Hematopoietic multipotent progenitor cell (in vitro differentiated cells): ENCODE measurements around the gene KIF12. TPM values are rescaled to one million over a fixed set of nuclear protein-coding genes. Genes with fewer than 3 reads are reported as not detected.

ENCODE experiments used
- DNase-seq, 3 donors: peaks; one replicate each; pipeline ENCODE4 v3.0.0-alpha.2; 2011 to 2015; ENCODE audit warnings: low read depth in 2 of 3, low spot score in 2 of 3
- total RNA-seq: library from RNA; depleted of rRNA; stranded (reverse); fragments of >200 nt; gene quantifications from one replicate; pipeline ENCODE4 v1.2.3, GENCODE V29; 2012

KIF12 gene
- total RNA-seq, 1 donor, result under 0.01 TPM

GRCh38 chr9:114124138-114124537 is 25.0 kb upstream of the KIF12 start:
- no peak for DNase-seq

GRCh38 chr9:114123031-114123977 is 24.2 kb upstream of the KIF12 start:
- DNase-seq, result no peak

GRCh38 chr9:114122136-114123027 is 23.3 kb upstream of the KIF12 start:
- no peak for DNase-seq

DNA sequence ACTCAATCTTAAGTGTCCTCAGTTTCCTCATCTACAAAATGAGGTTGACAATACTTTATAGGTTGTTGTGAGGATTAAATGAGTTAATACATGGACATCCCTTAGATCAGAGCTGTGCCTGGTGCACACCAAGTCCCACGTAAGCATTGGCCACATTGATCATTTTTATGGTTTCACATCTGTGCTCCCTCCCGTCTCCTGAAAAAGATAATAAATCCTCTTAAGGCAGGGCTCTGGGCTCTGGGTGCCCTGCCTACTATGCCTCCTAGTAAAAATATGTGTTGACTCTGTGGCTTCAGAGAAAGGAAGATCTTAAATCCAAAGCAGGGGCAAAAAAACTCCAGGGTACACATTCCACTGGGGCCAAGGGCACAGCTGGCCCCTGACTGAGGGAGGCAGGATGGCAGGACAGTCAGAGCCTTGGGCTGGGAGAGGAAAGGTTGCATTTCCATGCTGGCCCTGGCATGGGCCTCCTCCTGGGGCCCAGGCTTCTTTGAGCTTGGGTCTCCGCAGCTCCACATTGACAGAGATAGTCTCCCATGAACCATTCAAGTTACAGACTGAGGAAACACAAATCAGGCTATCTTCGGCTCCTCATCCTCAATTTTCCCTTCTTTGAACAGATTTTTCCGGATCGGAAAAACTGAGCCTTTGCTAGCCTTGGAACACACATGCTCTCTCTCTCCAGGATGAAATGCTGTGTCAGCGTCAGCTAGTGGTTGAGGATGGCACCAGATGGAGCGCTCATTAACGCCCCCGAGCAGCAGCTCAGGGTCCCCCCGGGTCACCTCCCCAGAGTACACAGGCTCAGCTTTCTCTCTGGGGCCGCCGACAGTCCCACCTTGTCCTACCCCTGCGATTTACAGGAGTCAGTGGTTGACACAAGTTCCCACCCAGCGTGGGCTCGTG is 22.4 kb upstream of the KIF12 start:
- no peak for DNase-seq

GRCh38 chr9:114120192-114121014 is 21.3 kb upstream of the KIF12 start:
- DNase-seq, result no peak

GRCh38 chr9:114119242-114120191 is 20.4 kb upstream of the KIF12 start:
- DNase-seq, result no peak

GRCh38 chr9:114117996-114118830 is 19.1 kb upstream of the KIF12 start:
- DNase-seq, result no peak

- no peak for DNase-seq
These were observed 18.5 kb upstream of the KIF12 start for GRCh38 chr9:114117614-114117995.

DNA sequence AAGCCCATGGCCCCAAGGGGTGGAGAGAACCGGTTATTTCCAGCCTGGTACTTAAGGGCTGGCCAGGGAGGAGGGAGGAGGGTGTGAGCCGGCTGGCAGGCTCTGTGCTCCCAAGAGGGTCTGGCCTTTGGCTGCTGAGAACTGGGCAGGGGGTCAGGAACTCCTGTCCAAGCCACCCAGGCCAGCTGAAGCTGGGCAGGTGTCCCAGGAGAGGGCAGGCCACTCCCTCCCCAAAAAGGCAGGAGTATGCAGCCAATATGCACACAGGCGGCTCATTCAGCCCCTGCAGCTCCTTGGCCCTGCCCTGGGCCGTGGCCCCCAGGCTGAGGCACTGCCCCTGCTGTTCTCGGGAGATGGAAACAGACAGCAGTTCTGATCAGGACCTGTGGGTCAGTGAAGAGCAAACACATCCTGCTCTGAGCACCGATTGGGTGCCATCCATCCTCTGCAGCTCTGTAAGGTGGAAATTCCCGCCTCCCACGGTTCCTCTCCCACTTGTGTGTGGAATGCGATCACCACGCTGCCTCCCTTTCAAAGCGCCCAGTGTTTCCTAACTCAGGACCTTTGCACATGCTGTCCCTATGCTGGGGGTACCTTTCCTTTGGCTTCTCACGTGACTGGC is 17.1 kb upstream of the KIF12 start:
- DNase-seq, result no peak

DNA sequence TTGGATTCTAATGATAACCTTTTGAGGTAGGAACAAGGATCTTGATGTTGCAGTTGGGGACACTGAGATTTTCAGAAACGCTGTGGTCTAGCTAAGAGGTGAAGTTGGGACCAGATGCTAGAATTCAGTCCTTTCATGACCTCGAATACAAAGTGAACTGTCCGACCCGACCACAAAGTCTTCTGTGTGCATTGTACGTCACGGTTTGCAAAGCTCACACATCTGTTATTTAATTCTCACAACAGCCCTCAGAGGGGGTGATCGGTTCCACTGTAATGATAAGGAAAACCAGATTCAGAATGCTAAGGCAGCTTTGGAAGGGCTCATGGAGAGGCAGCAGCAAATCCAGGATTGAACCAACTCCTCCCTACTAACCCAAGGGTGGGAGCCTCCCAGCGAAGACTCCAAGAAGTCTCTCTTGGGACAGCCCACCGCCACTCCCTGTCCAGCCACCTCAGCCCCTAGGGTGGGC is 16.6 kb upstream of the KIF12 start:
- no peak for DNase-seq

DNA sequence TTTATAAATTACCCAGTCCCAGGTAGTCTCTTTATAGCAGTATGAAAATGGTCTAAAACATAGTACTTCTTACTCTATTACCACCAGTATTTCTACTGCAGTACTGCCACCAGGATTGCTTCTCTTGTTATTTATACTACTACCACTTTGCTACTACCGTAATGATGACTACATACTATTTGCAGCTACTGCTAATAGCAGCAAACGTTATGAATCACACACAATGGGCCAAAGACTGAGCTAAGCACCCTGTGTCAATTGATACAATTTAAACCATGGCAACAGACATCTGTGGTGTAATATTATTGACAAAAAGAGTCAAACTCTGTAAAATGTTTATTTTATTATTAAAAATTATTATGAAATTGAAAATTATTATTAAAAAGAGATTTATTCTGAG is 15.3 kb upstream of the KIF12 start:
- DNase-seq, result no peak

DNA sequence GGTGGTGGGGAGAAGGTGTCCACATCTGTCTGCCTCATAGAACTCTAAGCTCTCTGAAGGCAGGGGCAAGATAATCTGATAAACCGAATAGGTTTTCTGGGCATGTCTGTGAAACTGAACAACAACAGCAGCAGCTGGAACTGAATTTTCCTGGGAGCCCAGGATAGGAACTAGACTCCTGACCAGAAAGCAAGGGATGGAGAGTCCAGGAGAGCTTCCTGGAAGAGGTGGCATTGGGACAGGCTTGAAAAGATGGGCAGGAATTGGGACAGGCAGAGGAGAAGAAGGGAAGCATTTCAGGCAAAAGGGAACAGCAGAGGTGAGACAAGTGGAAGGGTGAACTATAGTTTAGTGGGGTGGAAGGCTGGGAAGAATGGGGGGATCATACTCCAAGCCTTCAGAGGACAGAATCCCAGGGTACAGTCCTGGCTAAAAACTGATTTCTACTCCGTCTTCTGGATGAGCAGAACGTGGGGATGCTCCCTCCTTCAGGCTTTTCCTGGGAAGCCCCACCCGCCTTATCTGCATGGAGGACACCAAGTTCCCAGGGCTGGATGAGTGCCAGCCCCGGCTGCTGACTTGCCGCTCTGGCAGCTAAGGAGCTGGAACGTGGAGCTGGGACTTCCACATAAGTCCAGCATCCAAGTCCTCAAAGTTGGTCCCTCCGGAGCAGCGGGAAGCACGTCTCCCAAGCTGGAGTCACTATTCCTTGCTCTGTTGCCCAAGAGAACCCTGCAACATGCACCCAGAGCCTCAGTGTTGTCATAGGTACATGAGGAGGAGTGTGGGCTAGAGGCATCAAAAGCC is 13.9 kb upstream of the KIF12 start:
- DNase-seq, result no peak

GRCh38 chr9:114112325-114112724 is 13.2 kb upstream of the KIF12 start:
- no peak for DNase-seq

- DNase-seq, result no peak
These were observed 11.1 kb upstream of the KIF12 start for GRCh38 chr9:114110180-114110579.

DNA sequence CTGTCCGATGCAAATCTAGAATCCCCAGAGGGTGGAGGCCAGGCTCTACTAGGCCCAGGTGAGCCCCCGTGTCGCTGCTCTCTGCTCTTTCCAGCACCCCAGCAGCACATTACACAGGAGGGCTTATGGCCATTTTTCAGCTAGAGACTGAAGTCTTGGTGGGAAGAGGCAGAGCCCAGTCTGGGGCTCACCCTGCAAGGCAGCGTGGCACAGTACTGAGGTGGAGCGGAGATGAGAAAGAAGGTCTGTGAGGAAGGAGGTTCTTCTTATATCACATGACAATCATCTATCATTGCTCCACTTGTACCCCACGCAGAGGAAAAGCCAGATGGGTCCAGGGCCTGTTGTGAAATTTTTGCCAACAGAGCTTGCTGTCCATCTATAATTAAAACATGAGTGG is 10.0 kb upstream of the KIF12 start:
- DNase-seq, result no peak
